H1 (cell line): Measurements from ENCODE around the gene FMNL2. TPM values are rescaled to one million over a fixed set of nuclear protein-coding genes. Genes with fewer than 3 reads are reported as not detected.

Experiments
- CTCF ChIA-PET: fragments of 300-600 bp; sonication (Branson Sonifier 250); formaldehyde crosslinking; loops from one replicate; lab custom pipeline; 2021; ENCODE audit not compliant: partially characterized antibody; lab: Charles Lee
- POLR2A ChIA-PET: fragments of 300-600 bp; sonication (Branson Sonifier 250); formaldehyde crosslinking; loops from one replicate; lab custom pipeline; 2021; ENCODE audit warnings: inconsistent platforms; ENCODE audit not compliant: partially characterized antibody; lab: Charles Lee
- DNase-seq, 2 experiments: peaks; one replicate each; pipeline versions ENCODE4 v3.0.0 to v3.0.0-alpha.2; 2010 to 2022; ENCODE audit warnings: low spot score in 2 of 2, low read depth in 1 of 2, mixed read lengths in 1 of 2
- FAIRE-seq: peaks from 2 replicates; lab custom pipeline; 2011; peaks lifted over from hg19 to GRCh38; lab: Jason Lieb, UNC
- H2AFZ ChIP-seq: 2 replicates; pipeline ENCODE4 v1.8.1; 2012; ENCODE audit warnings: low read length, inconsistent platforms
- H2AK5ac ChIP-seq: 2 replicates; pipeline ENCODE4 v1.6.1; 2013; ENCODE audit warnings: low read depth, low read length
- H2BK120ac ChIP-seq: replicated peaks from 2 replicates; pipeline ENCODE3; 2013; ENCODE audit warnings: low read depth, low read length, inconsistent platforms
- H2BK12ac ChIP-seq: 2 replicates; pipeline ENCODE4 v1.6.1; 2013; ENCODE audit warnings: low read depth, low read length
- H2BK15ac ChIP-seq: 2 replicates; pipeline ENCODE4 v1.6.1; 2013; ENCODE audit warnings: low read length
- H2BK20ac ChIP-seq: 2 replicates; pipeline ENCODE4 v1.6.1; 2013; ENCODE audit warnings: low read length
- H2BK5ac ChIP-seq: 2 replicates; pipeline ENCODE4 v1.6.1; 2013; ENCODE audit warnings: low read depth, low read length
- H3K14ac ChIP-seq: 2 replicates; pipeline ENCODE4 v1.6.1; 2013; ENCODE audit warnings: inconsistent platforms; ENCODE audit not compliant: insufficient read length
- H3K18ac ChIP-seq: 2 replicates; pipeline ENCODE4 v1.6.1; 2013; ENCODE audit warnings: low read length; ENCODE audit errors: extremely low read depth
- H3K23ac ChIP-seq: 2 replicates; pipeline ENCODE4 v1.6.1; 2013; ENCODE audit warnings: inconsistent platforms; ENCODE audit not compliant: insufficient read length
- H3K23me2 ChIP-seq: 2 replicates; pipeline ENCODE4 v1.6.1; 2013; ENCODE audit warnings: low read depth, low read length
- H3K27ac ChIP-seq: 2 replicates; pipeline ENCODE4 v1.6.1; 2011; ENCODE audit warnings: low read depth, low read length, inconsistent platforms
- H3K27me3 ChIP-seq, 4 experiments: replicated peaks in 1 of 4; 1 replicate in 1 of 4; 2 replicates in 3 of 4; pipeline versions ENCODE4 v1.6.1 to v1.8.1; 2011 to 2013; ENCODE audit warnings: low read length in 3 of 4, mild to moderate bottlenecking in 3 of 4, inconsistent platforms in 2 of 4, mixed read lengths in 2 of 4, moderate library complexity in 1 of 4; ENCODE audit not compliant: control insufficient read depth in 3 of 4, insufficient read depth in 3 of 4; ENCODE audit errors: extremely low read depth in 1 of 4
- H3K36me3 ChIP-seq, 4 experiments: 2 replicates each; pipeline versions ENCODE4 v1.6.1 to v1.8.1; 2011 to 2013; ENCODE audit warnings: mild to moderate bottlenecking in 4 of 4, low read length in 3 of 4, moderate library complexity in 2 of 4, control low read depth in 1 of 4, inconsistent platforms in 1 of 4; ENCODE audit not compliant: insufficient read depth in 4 of 4, control insufficient read depth in 2 of 4
- H3K4ac ChIP-seq: replicated peaks from 2 replicates; pipeline ENCODE3; 2013; ENCODE audit warnings: low read length, low read depth, mixed read lengths, inconsistent platforms; ENCODE audit not compliant: insufficient read length
- H3K4me1 ChIP-seq, 4 experiments: replicated peaks in 1 of 4; 1 replicate in 1 of 4; 2 replicates in 3 of 4; pipeline versions ENCODE4 v1.6.1 to v1.8.1; 2011 to 2013; ENCODE audit warnings: low read length in 3 of 4, inconsistent platforms in 2 of 4, mixed read lengths in 1 of 4; ENCODE audit not compliant: insufficient read depth in 4 of 4, control insufficient read depth in 3 of 4
- H3K4me2 ChIP-seq, 2 experiments: 2 replicates each; pipeline versions ENCODE4 v1.6.1 to v1.8.1; 2011 to 2013; ENCODE audit warnings: low read depth in 2 of 2, low read length in 2 of 2, control low read depth in 1 of 2, inconsistent platforms in 1 of 2, mild to moderate bottlenecking in 1 of 2; ENCODE audit not compliant: insufficient read depth in 1 of 2
- H3K4me3 ChIP-seq, 4 experiments: fragments of 200-600, 300-600 bp in 1 of 4; sonication (generic), shearing (Covaris generic), sonication (Bioruptor Twin) in 1 of 4; 2 replicates each; pipeline versions ENCODE4 v1.5.1 to v1.8.1; 2011 to 2016; ENCODE audit warnings: low read length in 4 of 4, low read depth in 3 of 4, control low read depth in 2 of 4, inconsistent platforms in 2 of 4, mild to moderate bottlenecking in 2 of 4, mixed read lengths in 1 of 4, moderate library complexity in 1 of 4; ENCODE audit not compliant: insufficient read depth in 2 of 4; ENCODE audit errors: extremely low read depth in 1 of 4
- H3K56ac ChIP-seq: replicated peaks from 2 replicates; pipeline ENCODE3; 2013; ENCODE audit warnings: low read depth, mild to moderate bottlenecking, mixed read lengths, low read length, inconsistent platforms; ENCODE audit not compliant: insufficient read length
- H3K79me1 ChIP-seq: 2 replicates; pipeline ENCODE4 v1.6.1; 2013; ENCODE audit warnings: low read depth, low read length, control low read depth
- H3K79me2 ChIP-seq, 2 experiments: 2 replicates each; pipeline versions ENCODE4 v1.6.1 to v1.8.1; 2012 to 2013; ENCODE audit warnings: low read length in 2 of 2, mild to moderate bottlenecking in 2 of 2, inconsistent platforms in 1 of 2; ENCODE audit not compliant: insufficient read depth in 2 of 2, control insufficient read depth in 1 of 2
- H3K9ac ChIP-seq, 4 experiments: replicated peaks in 1 of 4; 1 replicate in 1 of 4; 2 replicates in 3 of 4; pipeline versions ENCODE4 v1.6.1 to v1.8.1; 2011 to 2013; ENCODE audit warnings: low read depth in 3 of 4, low read length in 3 of 4, control low read depth in 2 of 4, mild to moderate bottlenecking in 2 of 4, moderate library complexity in 2 of 4, inconsistent platforms in 1 of 4; ENCODE audit errors: extremely low read depth in 1 of 4
- H3K9me3 ChIP-seq, 2 experiments: 2 replicates each; pipeline versions ENCODE4 v1.6.1 to v1.8.1; 2012 to 2013; ENCODE audit warnings: mild to moderate bottlenecking in 2 of 2, moderate library complexity in 2 of 2, control low read depth in 1 of 2, inconsistent platforms in 1 of 2, low read depth in 1 of 2, low read length in 1 of 2, mixed read lengths in 1 of 2; ENCODE audit not compliant: insufficient read depth in 2 of 2
- H4K20me1 ChIP-seq, 2 experiments: replicated peaks in 1 of 2; 2 replicates each; pipeline versions ENCODE3 to v1.8.1; 2011 to 2013; ENCODE audit warnings: inconsistent platforms in 2 of 2, low read length in 2 of 2, mild to moderate bottlenecking in 1 of 2; ENCODE audit not compliant: insufficient read depth in 2 of 2, control insufficient read depth in 1 of 2
- H4K5ac ChIP-seq: 2 replicates; pipeline ENCODE4 v1.6.1; 2013; ENCODE audit warnings: low read length, low read depth, mixed read lengths, inconsistent platforms; ENCODE audit not compliant: insufficient read length
- H4K8ac ChIP-seq: 2 replicates; pipeline ENCODE4 v1.8.0; 2013; ENCODE audit warnings: mild to moderate bottlenecking, moderate library complexity, low read length, inconsistent platforms; ENCODE audit not compliant: insufficient read depth; ENCODE audit errors: extremely low read depth
- H4K91ac ChIP-seq: replicated peaks from 2 replicates; pipeline ENCODE3; 2013; ENCODE audit warnings: low read length, mixed read lengths, inconsistent platforms; ENCODE audit not compliant: insufficient read length
- GTF2F1 ChIP-seq: IDR thresholded peaks from 2 replicates; pipeline ENCODE4 v1.6.1; 2012; ENCODE audit warnings: low read depth, low read length, improper control_type of control experiment, borderline replicate concordance
- HDAC6 ChIP-seq: IDR thresholded peaks from one replicate; pipeline ENCODE4 v1.7.1; 2012; ENCODE audit warnings: low read depth, mild to moderate bottlenecking, inconsistent platforms, low read length, moderate library complexity
- PHF8 ChIP-seq: fragments of 200-600 bp; sonication (generic); conservative IDR thresholded peaks from 2 replicates; pipeline ENCODE4 v1.7.1; 2012; ENCODE audit warnings: low read depth, mild to moderate bottlenecking, inconsistent platforms, low read length, moderate library complexity
- RFX5 ChIP-seq: IDR thresholded peaks from 2 replicates; pipeline ENCODE4 v1.6.1; 2011; ENCODE audit warnings: low read depth, low read length, improper control_type of control experiment, borderline replicate concordance
- SIRT6 ChIP-seq: IDR thresholded peaks from one replicate; pipeline ENCODE4 v1.7.1; 2012; ENCODE audit warnings: low read length, inconsistent platforms
- TCF12 ChIP-seq: IDR thresholded peaks from 2 replicates; pipeline ENCODE4 v1.6.1; 2011; ENCODE audit warnings: low read depth, mild to moderate bottlenecking, low read length
- WGBS, 2 experiments: shearing (Covaris generic) in 1 of 2; methylation state at CpG; one replicate each; pipeline versions ENCODE4 v1.1.6 to v1.1.7; 2013 to 2015; ENCODE audit warnings: low lambda C conversion rate in 2 of 2, mixed read lengths in 2 of 2, inconsistent platforms in 1 of 2, low coverage in 1 of 2, missing lambda C conversion rate in 1 of 2; ENCODE audit not compliant: insufficient replicate concordance in 2 of 2, insufficient coverage in 1 of 2, insufficient read length in 1 of 2; ENCODE audit errors: extremely low coverage in 1 of 2, missing lambda C conversion rate in 1 of 2; 5-methylcytosine and 5-hydroxymethylcytosine counted together
- polyA plus RNA-seq, 7 experiments: library from polyadenylated mRNA; depleted of rRNA in 3 of 7; stranded (reverse) in 5 of 7; unstranded in 2 of 7; fragments of >200 nt in 5 of 7; fragments of 200-250 nt in 2 of 7; gene quantifications; 1 replicate in 5 of 7; 2 replicates in 1 of 7; 4 replicates in 1 of 7; pipeline versions ENCODE4 v1.2.1 to v1.2.3, GENCODE V29; 2011 to 2013; ENCODE audit warnings: missing spikeins in 2 of 7, mixed read lengths in 2 of 7
- total RNA-seq: library from RNA; stranded (reverse); fragmentation: NEBNext Ultra II Directional; extraction: Animal tissue kit (Norgen Biotek cat#: 25700); gene quantifications from 2 replicates; pipeline ENCODE4 v1.2.1, GENCODE V29; 2021
- TF ChIP-seq, protein P1 (sequence below): IDR thresholded peaks from 2 replicates; pipeline ENCODE4 v1.6.1; 2012; ENCODE audit warnings: low read length, inconsistent platforms
- TF ChIP-seq, protein P2 (sequence below): IDR thresholded peaks from 2 replicates; pipeline ENCODE4 v1.6.1; 2012; ENCODE audit warnings: inconsistent platforms

The FMNL2 gene
- total and polyA plus RNA-seq, 2 of the 8 experiments (the other 6 are each of a cell fraction or from before 2014, with no cell fraction given): 15.5 to 45.1 TPM

DNA sequence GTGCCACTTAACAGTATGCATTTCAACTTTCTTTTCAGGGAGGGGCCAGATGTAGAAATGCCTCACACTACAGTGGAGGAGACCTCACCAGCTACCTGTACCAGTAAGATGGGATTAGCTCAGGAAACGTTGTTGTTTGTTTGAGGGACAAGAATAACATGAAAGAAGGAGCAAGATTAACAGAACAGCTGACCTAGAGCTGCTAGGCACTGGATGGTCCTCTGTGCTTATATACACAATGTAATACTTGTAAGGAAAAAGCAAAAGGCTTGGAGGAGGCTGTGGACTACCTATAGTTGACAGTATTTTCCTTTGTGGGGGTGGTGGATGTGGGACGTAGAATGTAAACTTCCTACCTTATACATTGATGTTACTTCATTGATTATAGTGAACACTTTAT lies 154.4 kb downstream of the FMNL2 start:
- H2BK20ac ChIP-seq: no peak overlapping the region
- H3K79me2 ChIP-seq: peaks cover 3 to 80% of the 10 kb centered on the region in 2 experiments; a peak in 3 of 4 replicates
- no peak overlapping the region for H2BK5ac ChIP-seq
- H2BK120ac ChIP-seq: no peak overlapping the region
- H3K79me1 ChIP-seq: peaks cover 8% of the 10 kb centered on the region; the same call in 1 of the 2 replicates
- no peak overlapping the region for H3K9ac ChIP-seq
- peaks cover 2 to 26% (median 23%) of the 10 kb centered on the region in 4 experiments; a peak in 6 of 7 replicates for H3K4me1 ChIP-seq
- no peaks in the 10 kb centered on the region for H3K9me3 ChIP-seq
- DNase-seq (no peak), FAIRE-seq (no peak)
- no peaks in the 10 kb centered on the region for H4K20me1 ChIP-seq
- H3K4ac ChIP-seq: no peak overlapping the region
- no peak overlapping the region for H3K18ac ChIP-seq
- H4K91ac ChIP-seq: no peak overlapping the region
- H3K4me3 ChIP-seq: no peak overlapping the region
- no peak overlapping the region for H3K56ac ChIP-seq
- H4K5ac ChIP-seq: no peak overlapping the region
- H2BK15ac ChIP-seq: no peak overlapping the region
- H2BK12ac ChIP-seq: no peak overlapping the region
- H4K8ac ChIP-seq: no peak overlapping the region
- no peak overlapping the region for H3K4me2 ChIP-seq
- ChIA-PET CTCF (interaction anchor here (1.0 to 1.2 kb wide), 3 partner anchors 10 to 87 kb away, joined by 3 to 6 read pairs (median 6); no protein-coding TSS in a partner anchor), POLR2A (no interaction called here)
- H2AFZ ChIP-seq: no peak overlapping the region
- no peak overlapping the region for H3K14ac ChIP-seq
- H3K27me3 ChIP-seq: no peaks in the 10 kb centered on the region
- 53% methylated on average over 2 of the region's 2 CpGs; no CpG with 5 or more reads in 1 of the 2 experiments for WGBS, 2 experiments
- no peak overlapping the region for H3K23ac ChIP-seq
- H3K36me3 ChIP-seq: no peaks in the 10 kb centered on the region
- no peak overlapping the region for H3K27ac ChIP-seq
- H2AK5ac ChIP-seq: no peak overlapping the region
- peaks cover 1% of the 10 kb centered on the region for H3K23me2 ChIP-seq
- TF ChIP-seq, protein P1, sequence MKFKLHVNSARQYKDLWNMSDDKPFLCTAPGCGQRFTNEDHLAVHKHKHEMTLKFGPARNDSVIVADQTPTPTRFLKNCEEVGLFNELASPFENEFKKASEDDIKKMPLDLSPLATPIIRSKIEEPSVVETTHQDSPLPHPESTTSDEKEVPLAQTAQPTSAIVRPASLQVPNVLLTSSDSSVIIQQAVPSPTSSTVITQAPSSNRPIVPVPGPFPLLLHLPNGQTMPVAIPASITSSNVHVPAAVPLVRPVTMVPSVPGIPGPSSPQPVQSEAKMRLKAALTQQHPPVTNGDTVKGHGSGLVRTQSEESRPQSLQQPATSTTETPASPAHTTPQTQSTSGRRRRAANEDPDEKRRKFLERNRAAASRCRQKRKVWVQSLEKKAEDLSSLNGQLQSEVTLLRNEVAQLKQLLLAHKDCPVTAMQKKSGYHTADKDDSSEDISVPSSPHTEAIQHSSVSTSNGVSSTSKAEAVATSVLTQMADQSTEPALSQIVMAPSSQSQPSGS: no peak
- TF ChIP-seq, protein P2, sequence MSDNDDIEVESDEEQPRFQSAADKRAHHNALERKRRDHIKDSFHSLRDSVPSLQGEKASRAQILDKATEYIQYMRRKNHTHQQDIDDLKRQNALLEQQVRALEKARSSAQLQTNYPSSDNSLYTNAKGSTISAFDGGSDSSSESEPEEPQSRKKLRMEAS: no peak
- TF ChIP-seq PHF8 (no peak), TCF12 (no peak), GTF2F1 (no peak), SIRT6 (no peak), RFX5 (no peak), HDAC6 (no peak)
